ENCODE results near the gene IFI27.

Gene IFI27

GRCh38 chr14:94113490-94113889 lies 3.0 kb downstream of the IFI27 start:
- TF ChIP-seq GATA1 (IDR thresholded peaks at IDR 0.05; ENCODE audit: low read depth, low read length) (no peak), POLR2A (IDR thresholded peaks at IDR 0.05; ENCODE audit: low read length) (no peak)
- no peak for DNase-seq

GRCh38 chr14:94113908-94114588 lies 3.5 kb downstream of the IFI27 start:
- TF ChIP-seq POLR2A (IDR thresholded peaks at IDR 0.05; ENCODE audit: low read length) (no peak), GATA1 (IDR thresholded peaks at IDR 0.05; ENCODE audit: low read depth, low read length) (no peak)
- DNase-seq: no peak

GRCh38 chr14:94114589-94115057 lies 4.1 kb downstream of the IFI27 start:
- TF ChIP-seq GATA1 (IDR thresholded peaks at IDR 0.05; ENCODE audit: low read depth, low read length) (no peak), POLR2A (IDR thresholded peaks at IDR 0.05; ENCODE audit: low read length) (no peak)
- no peak for DNase-seq

- TF ChIP-seq POLR2A (IDR thresholded peaks at IDR 0.05; ENCODE audit: low read length): no peak
- no peak for TF ChIP-seq GATA1 (IDR thresholded peaks at IDR 0.05; ENCODE audit: low read depth, low read length)
- DNase-seq: peak; percentile 33 to 68
Observed at GRCh38 chr14:94115058-94115591, 4.6 kb downstream of the IFI27 start.

- DNase-seq: no peak
- no peak for TF ChIP-seq POLR2A (IDR thresholded peaks at IDR 0.05; ENCODE audit: low read length)
- no peak for TF ChIP-seq GATA1 (IDR thresholded peaks at IDR 0.05; ENCODE audit: low read depth, low read length)
Observed at GRCh38 chr14:94115631-94116030, 5.1 kb downstream of the IFI27 start.

- DNase-seq: no peak
- TF ChIP-seq POLR2A (IDR thresholded peaks at IDR 0.05; ENCODE audit: low read length): no peak
- no peak for TF ChIP-seq GATA1 (IDR thresholded peaks at IDR 0.05; ENCODE audit: low read depth, low read length)
Observed at GRCh38 chr14:94116701-94117100, 6.2 kb downstream of the IFI27 start.

GRCh38 chr14:94117856-94118255 lies 7.3 kb downstream of the IFI27 start:
- no peak for DNase-seq
- no peak for TF ChIP-seq POLR2A (IDR thresholded peaks at IDR 0.05; ENCODE audit: low read length)
- no peak for TF ChIP-seq GATA1 (IDR thresholded peaks at IDR 0.05; ENCODE audit: low read depth, low read length)

DNA sequence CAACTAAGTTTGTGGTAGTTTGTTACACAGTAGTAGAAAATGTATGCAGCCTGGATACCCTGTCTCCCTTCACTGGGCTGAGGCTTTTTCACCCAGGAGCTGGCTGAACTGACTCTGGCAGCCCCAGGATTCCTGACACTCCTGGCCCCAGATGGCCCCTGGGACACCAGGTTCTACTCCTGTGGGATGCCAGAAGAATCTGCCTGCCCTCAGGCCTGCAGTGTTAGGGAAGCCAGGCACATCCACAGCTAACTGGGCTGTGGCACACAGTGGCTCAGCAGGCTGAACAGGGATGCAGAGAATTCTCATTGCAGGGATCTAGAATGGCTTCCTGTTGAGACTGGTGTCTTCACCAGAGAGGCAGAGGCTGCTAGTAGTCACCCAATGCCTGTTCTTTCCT lies 8.5 kb downstream of the IFI27 start:
- DNase-seq: no peak

DNA sequence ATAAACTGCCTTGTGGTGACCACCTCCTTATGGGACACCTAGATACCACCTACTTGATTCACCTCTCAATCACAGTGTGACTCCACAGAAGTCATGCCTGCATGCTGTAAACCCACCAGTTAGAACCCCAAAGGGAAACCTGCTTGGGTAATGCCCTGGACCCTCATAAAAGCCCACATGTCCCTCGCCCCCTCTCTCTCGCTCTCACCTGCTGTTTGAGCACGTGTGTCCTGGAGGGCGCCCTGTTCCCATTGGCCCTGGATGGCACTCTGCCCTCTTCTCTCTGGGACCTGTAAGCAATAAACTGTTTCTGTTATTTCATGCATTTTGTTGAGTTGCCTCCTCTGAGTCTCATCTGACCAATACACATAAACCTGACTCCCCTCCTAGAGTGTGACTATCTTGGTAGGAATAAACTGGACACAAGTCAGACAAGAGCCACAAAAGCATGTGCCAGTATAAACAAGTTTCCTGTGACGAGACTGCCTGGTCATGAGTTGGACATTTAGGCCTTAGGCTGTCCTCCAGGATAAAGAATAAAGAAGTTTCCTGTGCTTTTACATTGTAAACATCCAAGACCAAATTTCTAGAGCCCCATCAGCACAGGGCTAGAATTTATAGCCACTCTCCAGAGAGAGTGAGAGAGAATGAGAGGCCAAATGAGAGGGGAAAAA lies 10.3 kb downstream of the IFI27 start:
- no peak for TF ChIP-seq POLR2A (IDR thresholded peaks at IDR 0.05; ENCODE audit: low read length)
- TF ChIP-seq GATA1 (IDR thresholded peaks at IDR 0.05; ENCODE audit: low read depth, low read length): no peak
- DNase-seq: no peak

More for the DNA sequence above, 8.5 kb downstream of the IFI27 start:
- TF ChIP-seq GATA1 (IDR thresholded peaks at IDR 0.05; ENCODE audit: low read depth, low read length) (no peak), POLR2A (IDR thresholded peaks at IDR 0.05; ENCODE audit: low read length) (no peak)

DNA sequence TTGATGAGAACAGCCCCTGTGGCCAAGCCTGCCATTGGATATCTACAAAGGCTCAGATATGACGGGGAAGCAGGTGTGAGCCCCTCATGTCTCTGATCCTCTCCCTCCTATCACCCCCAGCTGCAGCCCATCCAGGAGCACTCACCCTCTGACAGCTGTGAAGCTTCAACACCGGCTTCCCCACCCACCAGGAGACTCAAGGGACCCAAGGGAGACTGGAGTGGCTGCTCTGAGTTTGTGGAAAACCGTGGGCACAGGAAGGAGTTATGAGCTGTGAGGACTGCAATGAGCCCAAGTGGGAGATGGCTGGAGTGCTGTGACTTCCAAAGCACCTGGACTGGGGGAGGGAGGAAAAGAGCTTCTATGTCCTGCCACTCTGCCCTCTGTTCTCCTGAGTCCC lies 10.9 kb downstream of the IFI27 start:
- DNase-seq: no peak
- no peak for TF ChIP-seq POLR2A (IDR thresholded peaks at IDR 0.05; ENCODE audit: low read length)
- TF ChIP-seq GATA1 (IDR thresholded peaks at IDR 0.05; ENCODE audit: low read depth, low read length): no peak

DNA sequence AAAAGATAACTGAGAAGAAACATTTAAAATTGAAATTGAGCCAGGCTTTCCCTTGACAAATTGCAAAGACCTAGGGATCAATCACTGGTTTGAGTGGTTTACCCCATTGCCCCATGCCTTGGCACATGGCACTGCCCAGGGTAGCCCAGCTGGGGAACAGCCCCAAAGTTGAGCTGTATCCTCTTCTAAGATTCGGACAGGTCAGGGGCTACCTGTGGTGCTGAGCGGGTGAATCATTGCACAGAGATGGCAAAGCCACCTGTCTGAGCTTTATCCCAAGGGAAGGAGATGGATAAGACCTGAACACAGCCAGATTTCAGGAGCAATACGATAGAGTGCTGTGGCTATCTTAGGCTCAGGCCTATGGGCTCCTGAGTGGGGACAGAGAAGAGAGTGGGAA lies 11.9 kb downstream of the IFI27 start:
- no peak for TF ChIP-seq GATA1 (IDR thresholded peaks at IDR 0.05; ENCODE audit: low read depth, low read length)
- no peak for TF ChIP-seq POLR2A (IDR thresholded peaks at IDR 0.05; ENCODE audit: low read length)

DNA sequence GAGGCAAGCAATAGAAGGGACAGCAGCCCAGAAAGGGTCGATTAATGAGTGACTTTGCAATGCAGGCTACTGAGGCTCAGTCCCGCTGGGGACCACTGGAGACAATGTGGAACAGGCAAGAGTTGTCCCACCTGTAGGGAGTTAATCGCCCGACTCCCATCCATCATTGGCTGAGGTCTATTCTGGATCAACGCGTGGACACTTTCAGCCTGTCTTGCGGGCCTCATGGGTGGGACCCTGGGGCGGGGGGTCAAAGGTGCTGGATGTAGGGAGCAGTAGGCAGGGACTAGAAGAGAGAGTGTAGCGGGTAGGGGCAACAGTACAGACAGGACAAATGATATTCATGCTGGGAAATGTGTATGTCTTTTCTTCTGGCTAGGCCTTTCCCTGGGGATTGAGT lies 12.8 kb downstream of the IFI27 start:
- TF ChIP-seq POLR2A (IDR thresholded peaks at IDR 0.05; ENCODE audit: low read length): no peak
- no peak for TF ChIP-seq GATA1 (IDR thresholded peaks at IDR 0.05; ENCODE audit: low read depth, low read length)
- DNase-seq: no peak

More for the DNA sequence above, 11.9 kb downstream of the IFI27 start:
- DNase-seq: no peak

GRCh38 chr14:94123868-94124267 lies 13.3 kb downstream of the IFI27 start:
- no peak for DNase-seq
- TF ChIP-seq GATA1 (IDR thresholded peaks at IDR 0.05; ENCODE audit: low read depth, low read length) (no peak), POLR2A (IDR thresholded peaks at IDR 0.05; ENCODE audit: low read length) (no peak)

GRCh38 chr14:94124582-94125377 lies 14.2 kb downstream of the IFI27 start:
- no peak for DNase-seq
- no peak for TF ChIP-seq POLR2A (IDR thresholded peaks at IDR 0.05; ENCODE audit: low read length)
- no peak for TF ChIP-seq GATA1 (IDR thresholded peaks at IDR 0.05; ENCODE audit: low read depth, low read length)

All from erythroblast (primary cell).